IMR-90 (cell line): ENCODE measurements around the gene SARNP. TPM values are rescaled to one million over a fixed set of nuclear protein-coding genes. Genes with fewer than 3 reads are reported as not detected.
A peak's percentile ranks its signal among the peaks of the same experiment; 100 is the strongest.

ENCODE experiments used
- CEBPB ChIP-seq: IDR thresholded peaks from 2 replicates; pipeline ENCODE4 v1.6.1; 2012; ENCODE audit warnings: low read depth, low read length, improper control_type of control experiment
- RFX5 ChIP-seq: IDR thresholded peaks from 2 replicates; pipeline ENCODE4 v1.8.0; 2012; ENCODE audit warnings: low read depth, mild to moderate bottlenecking, low read length, moderate library complexity
- polyA plus RNA-seq, 3 experiments: library from polyadenylated mRNA; depleted of rRNA; stranded (reverse); fragments of >200 nt; gene quantifications; 2 replicates each; pipeline ENCODE4 v1.2.3, GENCODE V29; 2012; ENCODE audit warnings: low replicate concordance in 1 of 3
- total RNA-seq: library from RNA; depleted of rRNA; stranded (reverse); fragments of >200 nt; gene quantifications from 2 replicates; pipeline ENCODE4 v1.2.3, GENCODE V29; 2012
- TF ChIP-seq, protein P1 (sequence below): conservative IDR thresholded peaks from 2 replicates; pipeline ENCODE4 v1.5.1; 2012; ENCODE audit warnings: mild to moderate bottlenecking, low read depth, low read length, improper control_type of control experiment

SARNP gene
- total and polyA plus RNA-seq, 2 of the 4 experiments (the other 2 are of a cell fraction), result 46.8 to 103 TPM

DNA sequence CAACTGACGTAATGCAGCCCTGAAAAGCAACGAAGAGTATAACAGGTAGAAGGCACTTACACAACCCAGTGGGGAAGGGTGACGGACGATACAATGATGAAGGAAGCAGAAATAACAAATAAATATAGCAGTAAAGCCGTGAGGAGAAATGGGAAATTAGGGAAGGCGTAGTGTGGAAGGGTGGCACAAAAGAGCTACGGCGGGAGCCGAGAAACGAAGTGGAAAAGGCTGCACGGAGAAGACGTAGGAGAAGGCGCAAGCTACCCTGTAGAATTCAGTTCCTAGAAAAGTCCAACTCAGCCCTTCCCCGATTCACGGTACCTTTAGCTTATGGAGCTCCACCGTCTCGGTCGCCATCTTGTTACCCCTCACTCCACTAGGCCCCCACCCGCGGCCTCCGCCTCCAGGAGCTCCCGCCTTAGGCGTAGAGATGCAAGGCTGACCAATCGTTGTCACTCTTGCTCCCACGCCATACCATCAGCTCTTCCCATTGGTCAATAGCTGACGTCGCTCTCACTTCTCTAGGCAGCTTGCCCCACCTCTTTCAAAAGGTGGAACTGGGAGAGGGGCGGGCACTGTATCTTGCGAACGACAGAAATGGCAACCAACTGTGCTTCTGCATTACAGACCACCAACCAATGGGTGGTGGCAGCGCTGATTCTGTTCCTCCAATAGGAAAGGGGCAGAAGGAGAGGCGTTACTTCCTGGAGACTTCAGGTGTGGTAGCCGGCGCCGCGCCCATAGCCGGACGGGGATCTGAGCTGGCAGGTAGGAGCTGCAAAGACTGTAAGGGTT lies at the start of gene SARNP, which contains the start of gene ORMDL2 (continued):
- TF ChIP-seq, protein P1, sequence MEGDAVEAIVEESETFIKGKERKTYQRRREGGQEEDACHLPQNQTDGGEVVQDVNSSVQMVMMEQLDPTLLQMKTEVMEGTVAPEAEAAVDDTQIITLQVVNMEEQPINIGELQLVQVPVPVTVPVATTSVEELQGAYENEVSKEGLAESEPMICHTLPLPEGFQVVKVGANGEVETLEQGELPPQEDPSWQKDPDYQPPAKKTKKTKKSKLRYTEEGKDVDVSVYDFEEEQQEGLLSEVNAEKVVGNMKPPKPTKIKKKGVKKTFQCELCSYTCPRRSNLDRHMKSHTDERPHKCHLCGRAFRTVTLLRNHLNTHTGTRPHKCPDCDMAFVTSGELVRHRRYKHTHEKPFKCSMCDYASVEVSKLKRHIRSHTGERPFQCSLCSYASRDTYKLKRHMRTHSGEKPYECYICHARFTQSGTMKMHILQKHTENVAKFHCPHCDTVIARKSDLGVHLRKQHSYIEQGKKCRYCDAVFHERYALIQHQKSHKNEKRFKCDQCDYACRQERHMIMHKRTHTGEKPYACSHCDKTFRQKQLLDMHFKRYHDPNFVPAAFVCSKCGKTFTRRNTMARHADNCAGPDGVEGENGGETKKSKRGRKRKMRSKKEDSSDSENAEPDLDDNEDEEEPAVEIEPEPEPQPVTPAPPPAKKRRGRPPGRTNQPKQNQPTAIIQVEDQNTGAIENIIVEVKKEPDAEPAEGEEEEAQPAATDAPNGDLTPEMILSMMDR, result no peak
- no peak for TF ChIP-seq RFX5
- TF ChIP-seq CEBPB, result peak; percentile 69
